HG02763 (cell line): ENCODE results near the gene KCNE3.
A peak's percentile ranks its signal among the peaks of the same experiment; 100 is the strongest.

Experiments
- ATAC-seq: cut with Tn5 transposase; IDR thresholded peaks from one replicate; pipeline ENCODE4 v1.9.1; 2021; ENCODE audit warnings: mild to moderate bottlenecking, moderate library complexity; ENCODE audit not compliant: unreplicated experiment

The KCNE3 gene

GRCh38 chr11:74471668-74472429, 4.5 kb upstream of the KCNE3 start:
- ATAC-seq, result no peak

- ATAC-seq, result no peak
These were observed 3.7 kb upstream of the KCNE3 start for GRCh38 chr11:74471037-74471436.

GRCh38 chr11:74470526-74470925, 3.2 kb upstream of the KCNE3 start:
- ATAC-seq, result no peak

DNA sequence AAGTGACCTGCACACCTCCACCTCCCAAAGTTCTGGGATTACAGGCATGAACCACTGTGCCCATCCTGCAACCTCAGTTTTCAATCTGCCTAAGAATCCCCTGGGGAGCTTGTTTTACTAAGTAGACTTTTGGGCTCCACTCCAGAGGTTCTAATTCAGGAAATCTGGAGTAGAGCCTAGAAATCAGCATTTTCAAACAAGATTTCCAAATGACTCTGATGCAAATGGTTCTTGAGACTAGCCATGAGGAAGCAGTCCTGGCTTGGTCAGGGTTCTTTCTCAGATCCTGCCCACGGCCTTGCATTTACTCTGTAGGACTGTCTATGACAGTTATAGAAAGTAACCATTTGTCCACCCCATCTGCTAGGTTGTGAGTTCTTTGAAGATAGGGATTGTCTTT, 1.6 kb upstream of the KCNE3 start:
- ATAC-seq, result no peak

- ATAC-seq, result no peak
These were observed 1.2 kb upstream of the KCNE3 start for GRCh38 chr11:74468521-74468920.

- ATAC-seq, result no peak
These were observed 709 bp upstream of the KCNE3 start for GRCh38 chr11:74468058-74468457.

DNA sequence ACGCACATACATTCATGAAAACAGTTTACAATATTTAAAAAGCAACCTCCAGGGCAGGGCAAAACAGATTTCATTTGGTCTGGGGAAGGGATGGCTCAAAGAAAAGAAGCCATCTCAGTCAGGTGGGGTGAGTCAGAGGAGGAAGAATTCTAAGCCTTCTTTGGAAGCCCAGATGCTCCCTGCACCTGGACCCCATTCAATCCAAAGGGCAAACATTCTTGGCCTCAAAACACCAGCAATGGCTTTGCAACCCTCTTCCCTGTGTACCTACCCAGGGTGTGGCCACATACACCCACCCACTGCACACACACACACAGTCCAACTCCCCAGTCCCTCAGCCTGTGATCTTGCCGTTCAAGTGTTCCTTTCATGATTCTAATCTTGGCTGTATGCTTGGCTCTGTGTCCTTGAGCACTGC, 2.0 kb downstream of the KCNE3 start:
- ATAC-seq, result no peak

DNA sequence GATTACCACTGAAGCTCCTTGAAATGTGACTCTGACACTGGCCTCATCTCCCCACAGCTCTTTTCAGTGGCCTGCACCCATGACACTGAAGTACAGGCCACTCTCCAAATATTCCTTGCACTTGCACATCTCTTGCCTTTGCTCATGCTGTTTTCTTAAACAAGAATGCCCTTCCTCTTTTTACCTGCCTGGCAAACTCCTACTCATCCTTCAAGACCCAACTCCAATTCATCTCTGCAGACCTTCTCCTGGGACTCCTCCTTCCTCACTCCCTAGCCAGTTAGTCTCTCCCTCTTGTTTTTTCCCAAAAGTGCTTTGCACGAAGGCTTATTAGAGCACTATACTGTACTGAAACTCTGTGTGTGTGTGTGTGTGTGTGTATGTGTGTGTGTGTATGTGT, 2.6 kb downstream of the KCNE3 start:
- no peak for ATAC-seq

DNA sequence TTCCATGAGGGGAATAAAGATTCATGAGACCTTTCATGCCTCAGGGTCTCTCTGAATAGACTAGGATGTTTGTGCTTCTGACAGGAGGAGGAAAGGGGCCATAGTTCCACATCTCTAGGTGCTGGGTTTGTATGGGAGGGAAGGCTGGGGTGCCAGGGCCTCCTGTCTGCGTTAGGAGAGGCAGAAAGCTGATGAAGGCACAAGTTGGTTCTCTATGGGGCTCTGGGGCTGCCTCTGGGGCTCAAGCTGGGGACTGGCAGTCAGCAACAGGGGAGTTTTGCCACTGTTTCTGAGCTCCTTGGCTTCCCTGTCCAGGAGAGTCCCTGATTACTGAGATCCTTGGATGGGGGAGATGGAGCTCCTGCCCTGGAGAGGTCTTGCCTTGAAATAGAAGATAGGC, 4.1 kb downstream of the KCNE3 start:
- ATAC-seq, result no peak

GRCh38 chr11:74462631-74463030, 4.7 kb downstream of the KCNE3 start:
- ATAC-seq, result no peak

DNA sequence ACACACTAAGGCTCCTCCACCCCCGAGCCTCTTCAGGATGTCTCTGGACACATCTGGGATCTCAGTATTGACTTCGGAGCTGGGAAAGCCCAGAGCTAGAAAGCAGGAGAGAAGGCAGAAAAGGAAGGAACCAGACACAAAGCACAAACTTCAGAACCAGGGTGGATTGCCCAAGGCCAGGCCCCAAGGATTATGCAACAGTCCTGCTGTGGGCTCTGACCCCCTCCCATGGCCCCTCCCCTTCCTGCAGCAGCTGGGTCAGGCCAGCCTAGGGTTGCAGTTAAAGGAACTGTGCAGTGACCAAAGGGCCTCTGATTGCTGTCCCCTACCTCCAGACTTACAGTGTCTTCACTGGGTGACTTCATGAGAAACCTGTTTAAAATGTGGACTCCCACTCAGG, 5.3 kb downstream of the KCNE3 start:
- ATAC-seq, result no peak

- no peak for ATAC-seq
These were observed 6.7 kb downstream of the KCNE3 start for GRCh38 chr11:74460481-74461154.

DNA sequence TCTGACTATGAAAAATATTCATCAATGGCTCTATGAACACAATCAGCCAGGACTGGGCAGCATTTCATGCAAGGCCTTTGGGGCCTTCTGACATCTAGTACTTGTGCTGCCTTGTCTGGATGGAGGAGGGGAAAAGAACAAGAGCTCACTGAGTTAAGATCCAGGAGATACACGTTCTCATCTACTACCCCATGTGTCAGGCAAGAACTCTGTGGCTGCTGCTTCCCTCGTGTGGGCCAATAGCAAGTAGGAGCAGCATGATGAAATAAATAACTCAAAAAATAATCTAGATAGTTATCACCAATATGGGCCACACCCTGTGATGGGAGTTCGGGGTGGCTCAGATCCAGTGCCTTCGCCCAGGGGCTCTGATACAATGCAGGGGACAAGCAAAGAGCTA, 7.3 kb downstream of the KCNE3 start:
- no peak for ATAC-seq

DNA sequence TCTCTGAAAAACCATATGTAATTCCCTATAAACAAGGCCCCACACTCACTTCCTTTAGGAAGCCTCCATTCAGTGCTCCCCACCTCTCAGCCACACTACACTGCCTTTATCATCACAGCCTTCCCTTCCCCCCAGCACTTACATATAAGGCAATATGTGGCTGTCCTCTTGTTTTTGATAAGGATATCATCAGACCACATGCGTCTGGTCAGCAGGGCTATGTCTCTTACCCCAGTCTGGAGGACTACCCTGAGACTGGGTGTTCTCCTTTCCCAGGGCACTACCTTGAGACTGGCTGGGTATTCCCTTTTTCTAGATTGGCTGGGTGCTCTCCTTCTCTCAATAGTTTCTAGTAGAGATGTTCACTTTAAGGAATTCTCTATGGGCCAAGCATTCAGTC, 7.8 kb downstream of the KCNE3 start:
- no peak for ATAC-seq

GRCh38 chr11:74457356-74457755, 10.0 kb downstream of the KCNE3 start:
- no peak for ATAC-seq

GRCh38 chr11:74453373-74453975, 13.9 kb downstream of the KCNE3 start:
- ATAC-seq, result no peak

GRCh38 chr11:74452366-74452765, 15.0 kb downstream of the KCNE3 start:
- ATAC-seq, result no peak

DNA sequence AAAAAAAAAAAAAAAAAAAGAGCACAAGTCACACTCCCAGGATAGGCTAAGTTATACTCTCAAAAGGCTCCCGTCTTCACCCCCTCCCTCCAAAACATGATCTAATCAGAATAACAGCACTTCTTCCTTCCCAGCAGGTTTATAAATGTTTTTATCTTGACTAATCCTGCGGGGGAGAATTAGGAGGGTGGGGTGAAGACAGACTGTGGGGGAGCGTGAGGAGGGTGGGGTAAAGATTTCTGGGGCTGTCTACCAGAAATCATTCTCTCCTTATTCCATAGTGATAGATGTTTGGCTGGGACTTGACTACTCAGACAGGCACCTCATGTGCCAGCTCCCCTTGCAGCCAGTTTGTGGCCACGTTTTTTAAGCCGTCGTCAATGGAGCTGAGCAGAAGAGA, 17.0 kb downstream of the KCNE3 start:
- ATAC-seq, result no peak

DNA sequence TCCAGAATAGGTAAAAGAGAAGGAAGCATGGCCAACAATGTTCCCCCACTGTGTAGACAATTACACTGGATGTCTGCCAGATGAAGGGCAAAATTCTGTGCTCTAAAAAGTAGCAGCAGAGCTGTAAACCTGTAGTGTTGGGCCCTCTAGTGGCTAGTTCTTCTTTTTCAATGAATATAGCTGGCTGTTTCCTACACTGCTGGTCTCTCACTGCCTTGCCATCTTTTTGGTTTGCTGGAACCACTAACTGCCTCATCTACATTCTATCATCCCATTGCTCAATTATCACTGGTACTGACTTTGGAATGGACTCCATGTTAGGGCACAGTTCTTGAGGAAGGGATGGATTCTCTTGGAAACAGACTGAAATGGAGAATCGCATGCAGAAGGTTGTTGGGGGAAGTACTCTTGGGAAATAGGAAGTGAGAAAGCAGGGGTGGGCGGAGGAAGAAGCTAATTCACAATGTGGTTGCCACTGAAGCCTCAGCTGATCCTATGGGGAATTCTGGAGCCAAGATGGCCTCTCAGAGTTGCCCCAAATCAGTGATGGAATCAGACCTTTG, 17.9 kb downstream of the KCNE3 start:
- ATAC-seq, result peak; percentile 54

DNA sequence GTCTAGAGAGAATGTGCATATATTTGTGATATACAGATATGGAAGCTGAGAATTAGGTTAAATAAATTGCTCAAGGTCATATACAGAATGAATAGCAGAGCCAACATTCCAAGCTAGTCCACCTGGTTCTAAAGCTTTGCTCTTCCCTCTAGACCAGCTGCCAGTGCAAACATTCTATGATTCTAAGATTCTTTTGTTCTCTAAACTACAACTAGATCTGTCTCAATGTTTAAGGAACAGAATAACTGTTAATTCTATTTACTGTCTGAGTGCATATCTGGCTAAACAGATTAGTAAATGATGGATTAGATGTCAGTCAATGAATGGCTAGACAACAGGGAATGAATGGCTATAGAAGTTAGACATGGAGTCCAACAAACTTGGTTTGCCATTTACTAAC, 19.6 kb downstream of the KCNE3 start:
- no peak for ATAC-seq

- no peak for ATAC-seq
These were observed 20.8 kb downstream of the KCNE3 start for GRCh38 chr11:74446532-74446938.
